Endothelial cell of umbilical vein (primary cell): Measurements from ENCODE around the gene ITPKB. TPM values are rescaled to one million over a fixed set of nuclear protein-coding genes. Genes with fewer than 3 reads are reported as not detected.

ENCODE experiments used
- BruUV-seq: library from RNA; stranded (reverse); fragments of 400-500 nt; replicated peaks from 2 replicates; lab custom pipeline; 2021; lab: Mats Ljungman, UMichigan
- CTCF ChIA-PET: fragments of 300-600, 350-600 bp; sonication (Branson Sonifier 250); formaldehyde crosslinking; loops from one replicate; lab custom pipeline; 2021; ENCODE audit warnings: antibody characterized with exemption, inconsistent platforms; lab: Charles Lee
- POLR2A ChIA-PET: fragments of 300-600, 350-600 bp; sonication (Branson Sonifier 250); formaldehyde crosslinking; loops from one replicate; lab custom pipeline; 2021; ENCODE audit warnings: antibody characterized with exemption, inconsistent platforms; lab: Charles Lee
- DNase-seq: peaks from one replicate; pipeline ENCODE4 v3.0.0-alpha.2; 2011; ENCODE audit warnings: low read depth, low spot score
- FAIRE-seq: peaks from 2 replicates; lab custom pipeline; 2011; peaks lifted over from hg19 to GRCh38; lab: Jason Lieb, UNC
- H2AFZ ChIP-seq: 2 replicates; pipeline ENCODE4 v1.6.0; 2012; ENCODE audit warnings: low read depth, low read length, control low read depth, inconsistent platforms
- H3K27ac ChIP-seq: 2 replicates; pipeline ENCODE4 v1.5.1; 2011; ENCODE audit warnings: low read depth, mild to moderate bottlenecking, control low read depth, low read length, moderate library complexity; ENCODE audit not compliant: insufficient read depth
- H3K27me3 ChIP-seq, 2 experiments: 2 replicates each; pipeline versions ENCODE4 v1.6.0 to v1.6.1; 2011; ENCODE audit warnings: low read length in 2 of 2, mixed read lengths in 1 of 2; ENCODE audit not compliant: control insufficient read depth in 2 of 2, insufficient read depth in 2 of 2
- H3K36me3 ChIP-seq, 2 experiments: 2 replicates in 1 of 2; 3 replicates in 1 of 2; pipeline ENCODE4 v1.5.1; 2011; ENCODE audit warnings: low read length in 2 of 2, mild to moderate bottlenecking in 1 of 2, moderate library complexity in 1 of 2; ENCODE audit not compliant: control insufficient read depth in 2 of 2, insufficient read depth in 2 of 2; ENCODE audit errors: extremely low read depth in 1 of 2
- H3K4me1 ChIP-seq: 3 replicates; pipeline ENCODE4 v1.5.1; 2011; ENCODE audit warnings: mild to moderate bottlenecking, low read length; ENCODE audit not compliant: control insufficient read depth, insufficient read depth; ENCODE audit errors: extremely low read depth
- H3K4me2 ChIP-seq: 2 replicates; pipeline ENCODE4 v1.6.1; 2011; ENCODE audit warnings: low read length, control low read depth, mixed read lengths; ENCODE audit not compliant: insufficient read depth
- H3K4me3 ChIP-seq, 3 experiments: fragments of 200-600 bp in 1 of 3; sonication (generic), shearing (Covaris generic) in 1 of 3; replicated peaks in 1 of 3; 2 replicates each; pipeline ENCODE4 v1.5.1; 2011 to 2016; ENCODE audit warnings: control low read depth in 3 of 3, low read length in 3 of 3, mild to moderate bottlenecking in 2 of 3, inconsistent platforms in 1 of 3, low read depth in 1 of 3, moderate library complexity in 1 of 3; ENCODE audit not compliant: insufficient read depth in 1 of 3
- H3K79me2 ChIP-seq: 2 replicates; pipeline ENCODE4 v1.6.0; 2012; ENCODE audit warnings: low read length, inconsistent platforms; ENCODE audit not compliant: control insufficient read depth, insufficient read depth
- H3K9ac ChIP-seq: replicated peaks from 2 replicates; pipeline ENCODE3; 2011; ENCODE audit warnings: low read length, control low read depth; ENCODE audit not compliant: insufficient read depth; ENCODE audit errors: extremely low read depth
- H3K9me1 ChIP-seq: replicated peaks from 3 replicates; pipeline ENCODE4 v1.6.0; 2011; ENCODE audit warnings: mild to moderate bottlenecking, low read length; ENCODE audit not compliant: control insufficient read depth, insufficient read depth; ENCODE audit errors: extremely low read depth
- H3K9me3 ChIP-seq: replicated peaks from 2 replicates; pipeline ENCODE4 v1.5.1; 2012; ENCODE audit warnings: low read length, inconsistent platforms; ENCODE audit not compliant: control insufficient read depth, insufficient read depth
- H4K20me1 ChIP-seq: replicated peaks from 2 replicates; pipeline ENCODE3; 2011; ENCODE audit warnings: mild to moderate bottlenecking, low read length; ENCODE audit not compliant: control insufficient read depth, insufficient read depth; ENCODE audit errors: extremely low read depth
- EZH2 ChIP-seq: IDR thresholded peaks from 2 replicates; pipeline ENCODE4 v1.6.1; 2012; ENCODE audit warnings: borderline replicate concordance, low read depth, mild to moderate bottlenecking, moderate library complexity, low read length, inconsistent platforms; ENCODE audit not compliant: severe bottlenecking
- FOS ChIP-seq: IDR thresholded peaks from 2 replicates; pipeline ENCODE4 v1.6.1; 2011; ENCODE audit warnings: mild to moderate bottlenecking, low read length, moderate library complexity, borderline replicate concordance; ENCODE audit not compliant: insufficient read depth
- GATA2 ChIP-seq: IDR thresholded peaks from 2 replicates; pipeline ENCODE4 v1.7.0; 2011; ENCODE audit warnings: low read depth, mild to moderate bottlenecking, moderate library complexity, mixed read lengths, low read length; ENCODE audit not compliant: insufficient read length, insufficient read depth
- JUN ChIP-seq: IDR thresholded peaks from 2 replicates; pipeline ENCODE4 v1.6.1; 2011; ENCODE audit warnings: borderline replicate concordance, low read depth; ENCODE audit not compliant: insufficient read length, insufficient read depth
- MYC ChIP-seq: IDR thresholded peaks from one replicate; pipeline ENCODE4 v1.6.1; 2011; ENCODE audit warnings: mild to moderate bottlenecking, low read depth, low read length
- POLR2A ChIP-seq: IDR thresholded peaks from 2 replicates; pipeline ENCODE4 v1.6.1; 2012; ENCODE audit warnings: low read depth, mild to moderate bottlenecking, control low read depth, low read length
- POLR2AphosphoS5 ChIP-seq: IDR thresholded peaks from 2 replicates; pipeline ENCODE4 v1.6.1; 2012; ENCODE audit warnings: low read depth, mild to moderate bottlenecking, control low read depth, low read length, moderate library complexity; ENCODE audit not compliant: insufficient read depth
- dilution Hi-C: fragments of 300-500 bp; cut with MboI; formaldehyde crosslinking; loops from one replicate; pipeline ENCODE4 v1.15.0; 2019; ENCODE audit warnings: low sequenced_read_pairs; ENCODE audit not compliant: extremely low pct_ligation_motif_present
- intact Hi-C: fragments of 100-400 bp; cut with micrococcal nuclease; formaldehyde crosslinking; loops from one replicate; pipeline ENCODE4 v1.10.0; 2022
- polyA plus RNA-seq, 4 experiments: library from polyadenylated mRNA; depleted of rRNA in 3 of 4; stranded (reverse) in 3 of 4; unstranded in 1 of 4; fragments of >200 nt; gene quantifications; 2 replicates each; pipeline versions ENCODE4 v1.2.1 to v1.2.3, GENCODE V29; 2011 to 2012; ENCODE audit warnings: missing spikeins in 1 of 4
- total RNA-seq: library from RNA; stranded (reverse); gene quantifications from 2 replicates; pipeline ENCODE4 v1.2.3, GENCODE V29; 2021
- TF ChIP-seq, protein P1 (sequence below), 2 donors: IDR thresholded peaks; 1 replicate in 1 of 2; 2 replicates in 1 of 2; pipeline ENCODE4 v1.5.1; 2011; ENCODE audit warnings: low read length in 2 of 2, mild to moderate bottlenecking in 2 of 2, moderate library complexity in 2 of 2, control low read depth in 1 of 2, inconsistent platforms in 1 of 2, low read depth in 1 of 2; ENCODE audit not compliant: insufficient read depth in 1 of 2; ENCODE audit errors: extremely low read depth in 1 of 2
- TF ChIP-seq, protein P2 (sequence below): IDR thresholded peaks from 2 replicates; pipeline ENCODE4 v1.6.1; 2011; ENCODE audit not compliant: insufficient read depth, insufficient read length

The ITPKB gene
- total and polyA plus RNA-seq, 2 donors (not counting 3 experiments of a cell fraction or from before 2014, with no cell fraction given) = 7.7 to 34.8 TPM

DNA sequence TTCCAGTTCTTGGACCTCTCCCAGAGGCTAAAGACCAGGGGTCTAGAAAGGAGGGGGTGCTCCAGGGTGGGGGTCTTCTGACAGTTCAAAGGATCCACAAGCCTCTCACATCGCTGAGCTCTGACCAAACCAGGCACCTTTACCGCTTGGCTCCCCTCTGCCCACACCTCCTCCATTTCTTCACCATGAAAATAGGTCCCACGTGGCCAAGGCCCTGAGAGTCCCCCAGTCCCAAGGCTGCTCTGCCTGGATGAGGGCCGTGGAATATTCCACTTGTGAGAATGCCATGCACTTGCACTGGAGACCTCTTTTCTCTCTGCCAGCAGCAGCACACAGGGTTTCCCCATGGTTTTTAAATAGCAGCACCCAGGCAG lies 87.4 kb downstream of the ITPKB start:
- intact Hi-C loops = no loop called here
- CTCF ChIA-PET = interaction anchor here (1.0 to 1.8 kb wide), 3 partner anchors 10 to 288 kb away, joined by 3 to 5 read pairs (median 3); partner anchors contain the start of gene COQ8A

DNA sequence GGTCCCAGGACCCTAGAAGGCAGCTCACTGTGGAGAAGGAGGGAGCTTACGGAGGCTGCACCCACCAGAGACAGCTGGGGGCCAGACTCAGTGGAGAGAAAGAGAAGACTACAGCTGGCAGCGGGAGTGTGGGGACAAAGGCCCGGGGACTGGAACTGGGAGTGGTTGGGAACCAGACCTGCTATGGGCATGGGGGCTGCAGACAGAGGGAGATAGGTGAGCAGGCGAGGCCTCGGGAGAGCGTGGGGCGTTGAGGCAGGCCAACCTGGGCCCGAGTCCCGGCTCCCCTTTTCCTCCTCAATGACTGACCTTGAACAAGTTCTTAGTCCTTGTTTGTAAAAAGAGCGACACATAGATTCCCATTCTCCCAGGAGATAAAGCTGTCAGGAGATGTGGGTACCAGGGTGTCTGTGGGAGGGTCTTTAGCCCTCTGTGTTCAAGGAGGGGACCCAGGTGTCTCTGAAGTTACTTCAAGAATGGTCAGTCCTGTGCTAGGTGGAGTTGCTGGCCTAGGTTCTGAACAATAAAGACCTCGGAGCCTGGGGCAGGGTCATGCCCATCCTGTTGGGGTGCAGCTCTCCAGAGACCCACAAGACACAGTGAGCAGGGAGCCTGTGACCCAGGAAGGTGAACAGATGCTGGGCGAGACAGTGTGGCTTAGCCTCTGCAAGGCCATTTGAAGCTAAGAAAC lies 87.9 kb downstream of the ITPKB start:
- H3K9ac ChIP-seq = no peak overlapping the region
- H3K9me1 ChIP-seq = no peaks in the 10 kb centered on the region
- intact Hi-C loops = no loop called here
- peaks cover 0 to 18% of the 10 kb centered on the region in 2 experiments for H3K36me3 ChIP-seq
- H3K4me3 ChIP-seq = no peak overlapping the region
- no peak overlapping the region for H3K4me2 ChIP-seq
- ChIA-PET CTCF (interaction anchor here (1.0 to 3.5 kb wide), 5 partner anchors 10 to 289 kb away, joined by 3 to 31 read pairs (median 4); partner anchors contain the start of gene COQ8A), POLR2A (interaction anchor here (0.8 kb wide), 1 partner anchor 49 kb away, joined by 3 read pairs; no protein-coding TSS in a partner anchor)
- no peaks in the 10 kb centered on the region for H3K27me3 ChIP-seq
- DNase-seq = no peak
- BruUV-seq = no TSS peak
- TF ChIP-seq, protein P1, sequence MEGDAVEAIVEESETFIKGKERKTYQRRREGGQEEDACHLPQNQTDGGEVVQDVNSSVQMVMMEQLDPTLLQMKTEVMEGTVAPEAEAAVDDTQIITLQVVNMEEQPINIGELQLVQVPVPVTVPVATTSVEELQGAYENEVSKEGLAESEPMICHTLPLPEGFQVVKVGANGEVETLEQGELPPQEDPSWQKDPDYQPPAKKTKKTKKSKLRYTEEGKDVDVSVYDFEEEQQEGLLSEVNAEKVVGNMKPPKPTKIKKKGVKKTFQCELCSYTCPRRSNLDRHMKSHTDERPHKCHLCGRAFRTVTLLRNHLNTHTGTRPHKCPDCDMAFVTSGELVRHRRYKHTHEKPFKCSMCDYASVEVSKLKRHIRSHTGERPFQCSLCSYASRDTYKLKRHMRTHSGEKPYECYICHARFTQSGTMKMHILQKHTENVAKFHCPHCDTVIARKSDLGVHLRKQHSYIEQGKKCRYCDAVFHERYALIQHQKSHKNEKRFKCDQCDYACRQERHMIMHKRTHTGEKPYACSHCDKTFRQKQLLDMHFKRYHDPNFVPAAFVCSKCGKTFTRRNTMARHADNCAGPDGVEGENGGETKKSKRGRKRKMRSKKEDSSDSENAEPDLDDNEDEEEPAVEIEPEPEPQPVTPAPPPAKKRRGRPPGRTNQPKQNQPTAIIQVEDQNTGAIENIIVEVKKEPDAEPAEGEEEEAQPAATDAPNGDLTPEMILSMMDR (IDR thresholded peaks at IDR 0.05; ENCODE audit: extremely low read depth in 1 of 2, insufficient read depth in 1 of 2, low read depth in 1 of 2, low read length in 2 of 2) = no peak
- TF ChIP-seq FOS = no peak
- TF ChIP-seq JUN = no peak
- no peak for TF ChIP-seq GATA2
- TF ChIP-seq MYC = no peak
- TF ChIP-seq POLR2AphosphoS5 = no peak
- TF ChIP-seq, protein P2, sequence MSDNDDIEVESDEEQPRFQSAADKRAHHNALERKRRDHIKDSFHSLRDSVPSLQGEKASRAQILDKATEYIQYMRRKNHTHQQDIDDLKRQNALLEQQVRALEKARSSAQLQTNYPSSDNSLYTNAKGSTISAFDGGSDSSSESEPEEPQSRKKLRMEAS = no peak
- TF ChIP-seq EZH2 = no peak
- TF ChIP-seq POLR2A = no peak
- peak overlapping the region; percentile 15 for H3K27ac ChIP-seq
- H3K79me2 ChIP-seq = no peaks in the 10 kb centered on the region
- H2AFZ ChIP-seq = no peak overlapping the region
- dilution Hi-C loops = no loop called here
- H3K4me1 ChIP-seq = peaks cover 19% of the 10 kb centered on the region
- no peaks in the 10 kb centered on the region for H3K9me3 ChIP-seq
- FAIRE-seq = no peak
- H4K20me1 ChIP-seq = no peaks in the 10 kb centered on the region

More for the DNA sequence above, 87.4 kb downstream of the ITPKB start:
- Histone ChIP-seq H3K4me3 (no peak overlapping the region), H4K20me1 (no peaks in the 10 kb centered on the region), H3K9me1 (no peaks in the 10 kb centered on the region), H3K9ac (no peak overlapping the region), H3K79me2 (no peaks in the 10 kb centered on the region), H3K27me3 (no peaks in the 10 kb centered on the region), H3K27ac (no peak overlapping the region), H2AFZ (no peak overlapping the region), H3K4me1 (peaks cover 24% of the 10 kb centered on the region), H3K4me2 (no peak overlapping the region), H3K9me3 (no peaks in the 10 kb centered on the region), H3K36me3 (peaks cover 0 to 16% of the 10 kb centered on the region in 2 experiments)
- POLR2A ChIA-PET = no interaction called here
- dilution Hi-C loops = no loop called here
- FAIRE-seq = no peak
- TF ChIP-seq MYC (no peak), JUN (no peak)
- no peak for DNase-seq
- BruUV-seq = no TSS peak
